ENCODE data around the gene RIBC2. TPM values are rescaled to one million over a fixed set of nuclear protein-coding genes. Genes with fewer than 3 reads are reported as not detected.

The RIBC2 gene
- total and polyA plus RNA-seq, 11 donors = 0.07 to 1.0 TPM; not detected in 9

DNA sequence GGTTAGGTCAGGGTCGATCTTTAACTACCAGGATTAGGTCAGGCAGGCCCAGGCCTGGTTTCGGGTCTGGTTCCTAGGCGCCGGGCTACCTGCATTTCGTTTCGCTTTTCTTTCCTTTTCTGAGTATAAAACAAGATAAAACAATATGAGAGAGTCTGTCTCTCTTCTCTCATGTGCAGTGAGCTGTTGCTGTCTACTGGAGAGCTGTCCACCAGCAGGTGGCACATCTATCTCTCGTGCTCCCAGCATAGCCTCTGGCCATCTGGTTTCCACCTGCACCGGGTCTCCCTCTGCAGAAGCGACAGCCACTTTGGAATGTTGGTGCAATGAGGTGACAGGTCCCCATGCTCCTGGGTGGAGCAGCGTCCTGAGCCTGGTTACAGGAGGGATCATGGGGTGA is 27.6 kb downstream of the RIBC2 start:
- Histone ChIP-seq H3K9me3 (no peaks in the 10 kb centered on the region), H3K27me3 (peaks cover 0 to 11% (median 0%) of the 10 kb centered on the region in 9 donors), H3K27ac (no peak overlapping the region), H3K4me1 (peaks cover 0 to 6% (median 0%) of the 10 kb centered on the region in 12 donors), H3K36me3 (no peaks in the 10 kb centered on the region), H3K4me3 (no peak overlapping the region)
- 20 to 23% (median 21%) methylated on average over 10 of the region's 10 CpGs for WGBS, 4 donors
- no peak for TF ChIP-seq POLR2A (IDR thresholded peaks at IDR 0.05)
- TF ChIP-seq, protein P1, sequence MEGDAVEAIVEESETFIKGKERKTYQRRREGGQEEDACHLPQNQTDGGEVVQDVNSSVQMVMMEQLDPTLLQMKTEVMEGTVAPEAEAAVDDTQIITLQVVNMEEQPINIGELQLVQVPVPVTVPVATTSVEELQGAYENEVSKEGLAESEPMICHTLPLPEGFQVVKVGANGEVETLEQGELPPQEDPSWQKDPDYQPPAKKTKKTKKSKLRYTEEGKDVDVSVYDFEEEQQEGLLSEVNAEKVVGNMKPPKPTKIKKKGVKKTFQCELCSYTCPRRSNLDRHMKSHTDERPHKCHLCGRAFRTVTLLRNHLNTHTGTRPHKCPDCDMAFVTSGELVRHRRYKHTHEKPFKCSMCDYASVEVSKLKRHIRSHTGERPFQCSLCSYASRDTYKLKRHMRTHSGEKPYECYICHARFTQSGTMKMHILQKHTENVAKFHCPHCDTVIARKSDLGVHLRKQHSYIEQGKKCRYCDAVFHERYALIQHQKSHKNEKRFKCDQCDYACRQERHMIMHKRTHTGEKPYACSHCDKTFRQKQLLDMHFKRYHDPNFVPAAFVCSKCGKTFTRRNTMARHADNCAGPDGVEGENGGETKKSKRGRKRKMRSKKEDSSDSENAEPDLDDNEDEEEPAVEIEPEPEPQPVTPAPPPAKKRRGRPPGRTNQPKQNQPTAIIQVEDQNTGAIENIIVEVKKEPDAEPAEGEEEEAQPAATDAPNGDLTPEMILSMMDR (IDR thresholded peaks at IDR 0.05) = peak; percentile 40 to 76 (median 62)
- peak; percentile 57 to 92 (median 89) for ATAC-seq
- DNase-seq = peak in 4 of 5 donors; percentile 43 to 78 (median 62)
- intact Hi-C loops (cut with DNase I) = loop anchor here in 8 of 10 donors (1.0 to 10.0 kb wide), 4 partner anchors 74 to 112 kb away; no protein-coding TSS in a partner anchor

DNA sequence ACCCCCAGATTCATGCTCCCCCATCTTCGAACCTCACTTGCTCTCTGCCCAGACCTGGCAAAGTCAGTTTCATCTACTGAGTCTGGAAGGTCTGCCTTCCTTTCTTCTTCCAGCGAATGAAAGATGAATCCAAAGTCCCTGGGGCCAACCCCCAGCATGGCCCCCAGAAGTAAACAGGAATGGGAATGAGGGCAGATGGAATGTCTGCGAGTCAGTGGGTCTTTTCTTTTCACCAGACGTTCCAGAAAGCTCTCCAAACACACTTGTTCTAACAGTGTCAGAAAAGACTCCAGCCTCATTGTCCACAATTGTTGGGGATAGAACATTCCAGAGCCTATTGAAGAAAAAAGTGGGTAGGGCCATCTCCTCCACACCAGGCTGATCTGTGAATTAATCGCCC is 28.6 kb downstream of the RIBC2 start:
- no peaks in the 10 kb centered on the region for H3K36me3 ChIP-seq
- ATAC-seq (no peak), DNase-seq (no peak)
- no peak overlapping the region for H3K4me3 ChIP-seq
- intact Hi-C loops (cut with DNase I) = loop anchor here in 3 of 10 donors (2.0 to 10.0 kb wide), 3 partner anchors 73 to 113 kb away; no protein-coding TSS in a partner anchor
- peaks cover 0 to 11% (median 0%) of the 10 kb centered on the region in 9 donors for H3K27me3 ChIP-seq
- no peaks in the 10 kb centered on the region for H3K9me3 ChIP-seq
- no peak overlapping the region for H3K27ac ChIP-seq
- 75 to 88% (median 83%) methylated on average over 4 to 5 of the region's 5 CpGs for WGBS, 4 donors
- H3K4me1 ChIP-seq = peaks cover 0 to 6% (median 0%) of the 10 kb centered on the region in 12 donors
- TF ChIP-seq, protein P1 (IDR thresholded peaks at IDR 0.05) = no peak
- TF ChIP-seq POLR2A (IDR thresholded peaks at IDR 0.05) = no peak

DNA sequence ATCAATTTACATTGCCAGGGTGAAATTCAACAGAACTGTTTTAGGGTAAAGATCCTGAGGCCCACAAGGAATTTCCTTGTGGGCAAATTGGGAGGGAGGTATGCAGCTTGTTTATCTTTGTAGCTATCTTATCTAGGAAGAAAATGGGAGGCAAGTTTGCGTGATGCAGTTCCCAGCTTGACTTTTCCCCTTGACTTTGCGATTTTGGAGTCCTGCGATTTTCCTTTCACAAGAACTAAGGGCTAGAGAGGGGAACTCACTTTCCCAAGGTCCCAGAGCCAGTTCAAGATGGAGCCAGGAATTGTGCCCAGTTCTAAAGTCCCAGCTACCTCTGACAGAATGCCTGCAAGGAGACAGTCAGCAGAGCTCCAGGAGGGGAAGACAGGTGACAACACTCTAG is 30.7 kb downstream of the RIBC2 start:
- intact Hi-C loops (cut with DNase I) = loop anchor here in 1 of 10 donors (10.0 kb wide), 1 partner anchor 71 kb away; no protein-coding TSS in a partner anchor
- 80 to 97% (median 90%) methylated on average over 3 of the region's 3 CpGs for WGBS, 4 donors
- no peak for DNase-seq
- ATAC-seq = no peak
- Histone ChIP-seq H3K4me1 (peaks cover 0 to 12% (median 0%) of the 10 kb centered on the region in 12 donors), H3K27ac (no peak overlapping the region), H3K9me3 (no peaks in the 10 kb centered on the region), H3K4me3 (no peak overlapping the region), H3K27me3 (peaks cover 0 to 11% (median 0%) of the 10 kb centered on the region in 9 donors), H3K36me3 (no peaks in the 10 kb centered on the region)
- TF ChIP-seq POLR2A (IDR thresholded peaks at IDR 0.05) = no peak
- TF ChIP-seq, protein P1 (IDR thresholded peaks at IDR 0.05) = no peak

DNA sequence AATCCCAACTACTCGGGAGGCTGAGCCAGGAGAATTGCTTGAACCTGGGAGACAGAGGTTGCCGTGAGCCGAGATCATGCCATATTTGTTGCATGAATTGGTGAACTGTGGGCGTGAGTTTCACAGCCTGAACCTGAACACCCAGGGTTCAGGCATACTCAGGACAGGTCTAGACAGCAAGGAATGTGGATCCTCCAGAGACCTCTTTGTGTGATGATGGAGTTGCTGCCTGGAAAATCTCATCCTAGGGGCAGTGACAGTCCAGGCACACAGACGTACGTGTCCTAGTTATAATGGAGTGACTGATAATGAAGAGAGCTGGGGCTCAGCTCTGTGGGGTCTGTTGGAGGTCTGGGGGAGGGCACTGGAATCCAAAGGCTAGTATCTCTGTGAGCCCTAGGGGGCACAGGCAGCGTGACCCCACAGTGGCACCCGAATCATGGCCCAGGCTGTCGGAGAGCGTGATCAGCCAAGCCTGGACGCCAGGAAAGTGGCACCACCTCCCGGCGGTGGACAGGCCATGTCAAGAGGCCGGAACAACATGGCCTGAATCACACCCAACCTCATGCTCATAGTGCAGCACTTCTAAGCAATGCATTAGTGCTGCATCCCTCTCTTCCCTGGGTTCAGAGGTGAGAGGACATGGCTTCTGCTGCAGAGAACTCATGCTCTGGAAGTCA is 31.7 kb downstream of the RIBC2 start:
- TF ChIP-seq, protein P1 (IDR thresholded peaks at IDR 0.05) = no peak
- no peak for TF ChIP-seq POLR2A (IDR thresholded peaks at IDR 0.05)
- WGBS, 4 donors = 79 to 86% (median 83%) methylated on average over 13 to 14 of the region's 14 CpGs
- intact Hi-C loops (cut with DNase I) = loop anchor here in 1 of 10 donors (10.0 kb wide), 1 partner anchor 70 kb away; no protein-coding TSS in a partner anchor
- no peak for DNase-seq
- H3K9me3 ChIP-seq = no peaks in the 10 kb centered on the region
- no peak for ATAC-seq
- H3K4me1 ChIP-seq = peaks cover 0 to 14% (median 0%) of the 10 kb centered on the region in 12 donors
- peaks cover 0 to 5% (median 0%) of the 10 kb centered on the region in 9 donors for H3K27me3 ChIP-seq
- no peak overlapping the region for H3K27ac ChIP-seq
- no peak overlapping the region for H3K4me3 ChIP-seq
- H3K36me3 ChIP-seq = no peaks in the 10 kb centered on the region
